SU-DHL-6 (cell line): ENCODE results near the gene ABR.

Experiments used
- H2AFZ ChIP-seq: fragments of 200-600 bp; sonication (generic); 2 replicates; pipeline ENCODE4 v1.6.1; 2014; ENCODE audit warnings: low read depth, mild to moderate bottlenecking, moderate library complexity, mixed read lengths, antibody characterized with exemption, low read length; ENCODE audit not compliant: severe bottlenecking
- H3F3A ChIP-seq: fragments of 200-600 bp; shearing (Covaris generic); 2 replicates; pipeline ENCODE4 v1.6.0; 2016; ENCODE audit warnings: antibody characterized with exemption, mild to moderate bottlenecking; ENCODE audit not compliant: insufficient read depth
- H3K27ac ChIP-seq: fragments of 200-600 bp; sonication (generic); 2 replicates; pipeline ENCODE4 v1.5.1; 2016; ENCODE audit warnings: low read depth, mild to moderate bottlenecking, low read length, moderate library complexity, mixed read lengths
- H3K27me3 ChIP-seq: fragments of 200-600 bp; sonication (generic), shearing (Covaris generic); 2 replicates; pipeline ENCODE4 v1.6.0; 2014; ENCODE audit warnings: mild to moderate bottlenecking, low read length
- H3K36me3 ChIP-seq: fragments of 200-600 bp; sonication (generic); 2 replicates; pipeline ENCODE4 v1.6.1; 2014; ENCODE audit warnings: mild to moderate bottlenecking, low read length, mixed read lengths
- H3K4me2 ChIP-seq: fragments of 300-600, 200-600 bp; shearing (Covaris generic), sonication (generic); 2 replicates; pipeline ENCODE4 v1.6.0; 2014; ENCODE audit warnings: low read length, low read depth, mild to moderate bottlenecking; ENCODE audit not compliant: poor library complexity, severe bottlenecking
- H3K4me3 ChIP-seq: fragments of 200-600 bp; sonication (generic); 2 replicates; pipeline ENCODE4 v1.5.1; 2014; ENCODE audit warnings: antibody characterized with exemption, low read length, mild to moderate bottlenecking, mixed read lengths; ENCODE audit not compliant: insufficient read depth, poor library complexity, severe bottlenecking
- H3K79me2 ChIP-seq: fragments of 200-600 bp; sonication (generic); 2 replicates; pipeline ENCODE4 v1.6.1; 2014; ENCODE audit warnings: mild to moderate bottlenecking, low read length, moderate library complexity; ENCODE audit not compliant: insufficient read depth
- H3K9ac ChIP-seq: fragments of 200-600 bp; sonication (generic); 2 replicates; pipeline ENCODE4 v1.7.0; 2014; ENCODE audit warnings: mild to moderate bottlenecking, low read length
- H3K9me2 ChIP-seq: fragments of 200-600 bp; sonication (generic); replicated peaks from 2 replicates; pipeline ENCODE4 v1.6.1; 2014; ENCODE audit warnings: low read length; ENCODE audit not compliant: insufficient read depth
- H3K9me3 ChIP-seq: fragments of 200-600 bp; sonication (generic); 2 replicates; pipeline ENCODE4 v1.6.1; 2014; ENCODE audit warnings: low read length, mixed read lengths; ENCODE audit not compliant: insufficient read depth
- H4K20me1 ChIP-seq: fragments of 200-600 bp; sonication (generic); 2 replicates; pipeline ENCODE4 v1.6.1; 2014; ENCODE audit warnings: low read depth, mild to moderate bottlenecking, antibody characterized with exemption, low read length, moderate library complexity, mixed read lengths
- EZH2phosphoT487 ChIP-seq: fragments of 200-600 bp; sonication (generic), shearing (Covaris generic); conservative IDR thresholded peaks from 2 replicates; pipeline ENCODE4 v1.6.1; 2018; ENCODE audit warnings: mild to moderate bottlenecking, antibody characterized with exemption, low read length, moderate library complexity, mixed read lengths
- TF ChIP-seq, protein P1 (sequence below): fragments of 200-600 bp; sonication (generic); IDR thresholded peaks from one replicate; pipeline ENCODE4 v1.5.1; 2017; ENCODE audit warnings: antibody characterized with exemption, mild to moderate bottlenecking, low read length, moderate library complexity; ENCODE audit not compliant: insufficient read depth, poor library complexity, severe bottlenecking

Gene ABR

DNA sequence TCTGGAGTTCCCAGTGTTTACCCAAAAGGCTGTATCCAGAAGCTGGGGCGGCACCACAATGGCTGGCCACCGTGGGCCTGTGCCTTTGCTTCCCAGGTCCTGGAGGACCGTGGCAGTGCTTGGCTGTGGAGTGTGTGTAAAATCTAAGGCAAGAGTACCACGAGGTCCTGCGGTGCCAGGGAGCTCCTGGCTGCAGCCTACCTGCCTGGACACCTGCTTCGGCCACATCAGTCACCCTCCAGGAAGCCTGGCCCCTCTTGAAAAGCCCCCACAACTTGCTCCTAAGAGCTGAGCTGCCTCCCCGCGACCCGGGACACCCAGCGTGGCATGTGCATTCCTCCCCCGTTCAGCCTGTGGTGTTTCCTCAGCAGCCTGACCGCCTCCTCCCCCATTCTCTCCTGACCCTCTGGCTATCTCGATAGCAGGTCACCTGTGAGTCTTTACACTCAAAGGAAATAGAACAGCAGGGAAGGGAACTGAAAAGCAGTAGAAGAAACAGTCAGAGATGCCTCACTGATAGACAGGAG, 174.9 kb downstream of the ABR start:
- H4K20me1 ChIP-seq: no peaks in the 10 kb centered on the region
- H3K9me2 ChIP-seq: no peaks in the 10 kb centered on the region
- no peaks in the 10 kb centered on the region for H3K79me2 ChIP-seq
- H3F3A ChIP-seq: no peaks in the 10 kb centered on the region
- no peaks in the 10 kb centered on the region for H3K36me3 ChIP-seq
- no peaks in the 10 kb centered on the region for H3K9me3 ChIP-seq
- TF ChIP-seq, protein P1, sequence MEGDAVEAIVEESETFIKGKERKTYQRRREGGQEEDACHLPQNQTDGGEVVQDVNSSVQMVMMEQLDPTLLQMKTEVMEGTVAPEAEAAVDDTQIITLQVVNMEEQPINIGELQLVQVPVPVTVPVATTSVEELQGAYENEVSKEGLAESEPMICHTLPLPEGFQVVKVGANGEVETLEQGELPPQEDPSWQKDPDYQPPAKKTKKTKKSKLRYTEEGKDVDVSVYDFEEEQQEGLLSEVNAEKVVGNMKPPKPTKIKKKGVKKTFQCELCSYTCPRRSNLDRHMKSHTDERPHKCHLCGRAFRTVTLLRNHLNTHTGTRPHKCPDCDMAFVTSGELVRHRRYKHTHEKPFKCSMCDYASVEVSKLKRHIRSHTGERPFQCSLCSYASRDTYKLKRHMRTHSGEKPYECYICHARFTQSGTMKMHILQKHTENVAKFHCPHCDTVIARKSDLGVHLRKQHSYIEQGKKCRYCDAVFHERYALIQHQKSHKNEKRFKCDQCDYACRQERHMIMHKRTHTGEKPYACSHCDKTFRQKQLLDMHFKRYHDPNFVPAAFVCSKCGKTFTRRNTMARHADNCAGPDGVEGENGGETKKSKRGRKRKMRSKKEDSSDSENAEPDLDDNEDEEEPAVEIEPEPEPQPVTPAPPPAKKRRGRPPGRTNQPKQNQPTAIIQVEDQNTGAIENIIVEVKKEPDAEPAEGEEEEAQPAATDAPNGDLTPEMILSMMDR: no peak
- H3K27me3 ChIP-seq: no peaks in the 10 kb centered on the region
- H3K4me3 ChIP-seq: no peak overlapping the region
- no peak overlapping the region for H2AFZ ChIP-seq
- no peak overlapping the region for H3K4me2 ChIP-seq
- H3K9ac ChIP-seq: no peak overlapping the region
- H3K27ac ChIP-seq: no peak overlapping the region

GRCh38 chr17:1003972-1004768, 175.6 kb downstream of the ABR start:
- H3K27me3 ChIP-seq: no peaks in the 10 kb centered on the region
- H3K27ac ChIP-seq: no peak overlapping the region
- H3K4me3 ChIP-seq: no peak overlapping the region
- H3K9me2 ChIP-seq: no peaks in the 10 kb centered on the region
- no peak overlapping the region for H3K9ac ChIP-seq
- no peak overlapping the region for H2AFZ ChIP-seq
- no peaks in the 10 kb centered on the region for H3K9me3 ChIP-seq
- H3K79me2 ChIP-seq: no peaks in the 10 kb centered on the region
- H4K20me1 ChIP-seq: no peaks in the 10 kb centered on the region
- no peak overlapping the region for H3K4me2 ChIP-seq
- H3K36me3 ChIP-seq: no peaks in the 10 kb centered on the region
- H3F3A ChIP-seq: 0 out of 2 replicates have a peak, but pooled peaks cover 4% of the 10 kb centered on the region
- TF ChIP-seq, protein P1: no peak
- no peak for TF ChIP-seq EZH2phosphoT487

GRCh38 chr17:1003633-1003971, 176.2 kb downstream of the ABR start:
- Histone ChIP-seq H3K4me3 (no peak overlapping the region), H3K9me2 (no peaks in the 10 kb centered on the region), H3K79me2 (no peaks in the 10 kb centered on the region), H3K27me3 (no peaks in the 10 kb centered on the region), H4K20me1 (peaks cover 4% of the 10 kb centered on the region; the same call in 1 of the 2 replicates), H3K9me3 (no peaks in the 10 kb centered on the region), H3K9ac (no peak overlapping the region), H3K4me2 (no peak overlapping the region), H2AFZ (no peak overlapping the region), H3F3A (peaks cover 8% of the 10 kb centered on the region; the same call in 1 of the 2 replicates), H3K36me3 (no peaks in the 10 kb centered on the region), H3K27ac (no peak overlapping the region)
- TF ChIP-seq, protein P1: no peak
- TF ChIP-seq EZH2phosphoT487: no peak
